Type B pancreatic cell (in vitro differentiated cells): ENCODE data around the gene DVL1. TPM values are rescaled to one million over a fixed set of nuclear protein-coding genes. Genes with fewer than 3 reads are reported as not detected.

Experiments
- DNase-seq: peaks from one replicate; pipeline ENCODE4 v3.0.0; 2021; ENCODE audit warnings: mixed read lengths; ENCODE audit not compliant: unreplicated experiment; ENCODE audit errors: extremely low spot score
- H3K27ac Mint-ChIP-seq: 2 replicates; pipeline ENCODE4 v1.8.0; 2021; ENCODE audit warnings: mild to moderate bottlenecking, mixed read lengths
- H3K27me3 Mint-ChIP-seq: 2 replicates; pipeline ENCODE4 v1.8.0; 2021; ENCODE audit warnings: mixed read lengths
- H3K36me3 Mint-ChIP-seq: 2 replicates; pipeline ENCODE4 v1.8.0; 2021; ENCODE audit warnings: mixed read lengths
- H3K4me1 Mint-ChIP-seq: one replicate; pipeline ENCODE4 v1.8.0; 2021; ENCODE audit warnings: mixed read lengths; ENCODE audit not compliant: unreplicated experiment
- H3K4me3 Mint-ChIP-seq: 2 replicates; pipeline ENCODE4 v1.8.0; 2021; ENCODE audit warnings: mild to moderate bottlenecking, mixed read lengths
- H3K9me3 Mint-ChIP-seq: 2 replicates; pipeline ENCODE4 v1.8.0; 2021; ENCODE audit warnings: mixed read lengths
- total RNA-seq: library from RNA; stranded (reverse); gene quantifications from 2 replicates; pipeline ENCODE4 v1.2.1, GENCODE V29; 2021; ENCODE audit warnings: low replicate concordance
- TF ChIP-seq, protein P1 (sequence below): fragments of 200-600 bp; sonication (generic); conservative IDR thresholded peaks from 2 replicates; pipeline ENCODE4 v1.5.0; 2021; ENCODE audit warnings: antibody characterized with exemption, mild to moderate bottlenecking

Gene DVL1
- total RNA-seq, 1 donor from 2014 or later, result 62.8 TPM

DNA sequence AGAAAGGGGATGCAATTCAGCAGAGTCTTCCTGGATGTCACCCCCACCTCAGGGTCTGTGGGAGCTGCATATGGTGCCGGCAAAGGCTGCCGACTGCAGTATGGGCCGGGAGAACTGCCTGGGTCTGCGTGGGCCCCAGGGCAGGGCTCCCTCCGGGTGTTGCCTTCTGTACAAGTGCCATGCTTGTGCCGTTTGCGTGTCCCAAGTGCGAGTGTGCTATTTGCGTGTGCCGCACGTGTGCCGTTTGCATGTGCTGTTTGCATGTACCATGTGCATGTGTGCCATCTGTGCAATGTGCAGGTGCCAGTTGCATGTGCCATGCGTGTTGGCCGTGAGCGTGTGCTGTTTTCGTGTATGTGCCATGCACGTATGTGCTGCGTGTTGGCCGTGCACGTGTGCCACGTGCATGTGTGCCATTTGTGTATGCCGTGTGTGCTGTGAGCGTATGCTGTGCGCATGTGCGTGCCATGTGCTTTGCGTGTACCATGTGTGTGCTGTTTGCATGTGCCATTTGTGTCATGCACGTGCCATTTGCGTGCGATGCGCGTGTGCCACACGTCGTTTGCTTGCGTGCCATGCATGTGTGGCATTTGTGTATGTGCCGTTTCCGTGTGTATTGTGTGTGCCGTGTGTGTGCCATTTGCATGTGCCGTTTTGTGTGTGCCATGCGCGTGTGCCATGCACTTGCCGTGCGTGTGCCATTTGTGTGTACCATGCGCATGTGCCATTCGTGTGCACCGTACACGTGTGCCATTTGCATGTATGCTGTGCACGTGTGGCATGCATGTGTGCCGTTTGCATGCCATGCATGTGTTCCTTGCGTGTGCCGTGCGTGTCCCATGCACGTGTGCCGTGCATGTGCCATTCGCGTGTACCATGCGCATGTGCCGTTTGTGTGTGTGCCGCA, 19.7 kb downstream of the DVL1 start:
- TF ChIP-seq, protein P1, sequence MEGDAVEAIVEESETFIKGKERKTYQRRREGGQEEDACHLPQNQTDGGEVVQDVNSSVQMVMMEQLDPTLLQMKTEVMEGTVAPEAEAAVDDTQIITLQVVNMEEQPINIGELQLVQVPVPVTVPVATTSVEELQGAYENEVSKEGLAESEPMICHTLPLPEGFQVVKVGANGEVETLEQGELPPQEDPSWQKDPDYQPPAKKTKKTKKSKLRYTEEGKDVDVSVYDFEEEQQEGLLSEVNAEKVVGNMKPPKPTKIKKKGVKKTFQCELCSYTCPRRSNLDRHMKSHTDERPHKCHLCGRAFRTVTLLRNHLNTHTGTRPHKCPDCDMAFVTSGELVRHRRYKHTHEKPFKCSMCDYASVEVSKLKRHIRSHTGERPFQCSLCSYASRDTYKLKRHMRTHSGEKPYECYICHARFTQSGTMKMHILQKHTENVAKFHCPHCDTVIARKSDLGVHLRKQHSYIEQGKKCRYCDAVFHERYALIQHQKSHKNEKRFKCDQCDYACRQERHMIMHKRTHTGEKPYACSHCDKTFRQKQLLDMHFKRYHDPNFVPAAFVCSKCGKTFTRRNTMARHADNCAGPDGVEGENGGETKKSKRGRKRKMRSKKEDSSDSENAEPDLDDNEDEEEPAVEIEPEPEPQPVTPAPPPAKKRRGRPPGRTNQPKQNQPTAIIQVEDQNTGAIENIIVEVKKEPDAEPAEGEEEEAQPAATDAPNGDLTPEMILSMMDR, result no peak
- Mint-ChIP-seq H3K4me3 (peak overlapping the region; percentile 52), H3K4me1 (no peaks in the 10 kb centered on the region), H3K27me3 (no peaks in the 10 kb centered on the region), H3K27ac (no peak overlapping the region), H3K36me3 (no peaks in the 10 kb centered on the region), H3K9me3 (no peaks in the 10 kb centered on the region)
- no peak for DNase-seq

DNA sequence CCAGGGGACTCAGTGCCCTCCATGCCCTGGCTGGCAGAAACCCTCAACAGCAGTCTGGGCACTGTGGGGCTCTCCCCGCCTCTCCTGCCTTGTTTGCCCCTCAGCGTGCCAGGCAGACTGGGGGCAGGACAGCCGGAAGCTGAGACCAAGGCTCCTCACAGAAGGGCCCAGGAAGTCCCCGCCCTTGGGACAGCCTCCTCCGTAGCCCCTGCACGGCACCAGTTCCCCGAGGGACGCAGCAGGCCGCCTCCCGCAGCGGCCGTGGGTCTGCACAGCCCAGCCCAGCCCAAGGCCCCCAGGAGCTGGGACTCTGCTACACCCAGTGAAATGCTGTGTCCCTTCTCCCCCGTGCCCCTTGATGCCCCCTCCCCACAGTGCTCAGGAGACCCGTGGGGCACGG, 21.0 kb downstream of the DVL1 start:
- TF ChIP-seq, protein P1, result no peak
- Mint-ChIP-seq H3K36me3 (no peaks in the 10 kb centered on the region), H3K27me3 (no peaks in the 10 kb centered on the region), H3K4me1 (peaks cover 5% of the 10 kb centered on the region), H3K4me3 (no peak overlapping the region), H3K27ac (no peak overlapping the region), H3K9me3 (no peaks in the 10 kb centered on the region)
- DNase-seq, result no peak

DNA sequence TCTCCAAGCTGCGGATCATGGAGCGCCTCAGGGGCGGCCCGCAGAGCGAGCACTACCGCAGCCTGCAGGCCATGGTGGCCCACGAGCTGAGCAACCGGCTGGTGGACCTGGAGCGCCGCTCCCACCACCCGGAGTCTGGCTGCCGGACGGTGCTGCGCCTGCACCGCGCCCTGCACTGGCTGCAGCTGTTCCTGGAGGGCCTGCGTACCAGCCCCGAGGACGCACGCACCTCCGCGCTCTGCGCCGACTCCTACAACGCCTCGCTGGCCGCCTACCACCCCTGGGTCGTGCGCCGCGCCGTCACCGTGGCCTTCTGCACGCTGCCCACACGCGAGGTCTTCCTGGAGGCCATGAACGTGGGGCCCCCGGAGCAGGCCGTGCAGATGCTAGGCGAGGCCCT, 21.9 kb downstream of the DVL1 start:
- Mint-ChIP-seq H3K9me3 (no peaks in the 10 kb centered on the region), H3K36me3 (no peaks in the 10 kb centered on the region), H3K27me3 (no peaks in the 10 kb centered on the region), H3K4me3 (peak overlapping the region; percentile 65), H3K4me1 (peaks cover 8% of the 10 kb centered on the region), H3K27ac (no peak overlapping the region)
- no peak for DNase-seq
- TF ChIP-seq, protein P1, result no peak

DNA sequence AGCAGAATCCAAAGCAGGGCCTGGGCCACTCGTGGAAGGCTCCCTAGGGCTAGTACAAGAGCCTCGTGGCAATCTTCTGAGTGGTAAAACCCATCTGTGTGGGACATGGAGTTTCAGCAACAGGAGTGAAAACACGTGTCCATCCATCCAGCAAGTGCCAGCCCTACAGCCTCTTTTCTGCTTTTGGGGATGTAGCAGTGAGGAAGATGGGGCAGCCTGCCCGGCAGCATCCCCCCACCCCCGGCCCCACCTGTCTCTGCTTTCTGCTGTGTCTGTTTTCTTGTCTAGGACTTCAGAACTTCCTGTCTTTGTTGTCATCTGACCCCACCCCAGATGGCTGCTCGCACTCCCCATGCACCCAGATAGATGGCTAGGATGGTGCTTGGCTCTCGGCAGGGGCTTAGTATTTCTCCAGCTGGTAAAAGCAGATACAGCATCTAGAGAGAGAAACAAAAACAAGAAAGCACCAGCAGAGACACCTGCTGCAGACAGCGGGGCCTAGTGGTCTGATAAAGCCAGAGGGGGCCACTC, 23.1 kb downstream of the DVL1 start:
- Mint-ChIP-seq H3K27me3 (no peaks in the 10 kb centered on the region), H3K27ac (peak overlapping the region; percentile 31), H3K9me3 (no peaks in the 10 kb centered on the region), H3K4me3 (peak overlapping the region; percentile 82), H3K4me1 (peaks cover 11% of the 10 kb centered on the region), H3K36me3 (no peaks in the 10 kb centered on the region)
- no peak for DNase-seq
- TF ChIP-seq, protein P1, result no peak

GRCh38 chr1:1325288-1326074, 23.7 kb downstream of the DVL1 start:
- no peak for DNase-seq
- TF ChIP-seq, protein P1, result no peak
- Mint-ChIP-seq H3K9me3 (no peaks in the 10 kb centered on the region), H3K36me3 (no peaks in the 10 kb centered on the region), H3K4me1 (peaks cover 11% of the 10 kb centered on the region), H3K27me3 (no peaks in the 10 kb centered on the region), H3K27ac (peak overlapping the region; percentile 64), H3K4me3 (peak overlapping the region; percentile 82)
